ENCODE measurements around the gene OSBPL8.

The OSBPL8 gene

GRCh38 chr12:76563061-76563460, 3.5 kb upstream of the OSBPL8 start (continued):
- TF ChIP-seq IKZF3 (tag by site-specific recombination; IDR thresholded peaks at IDR 0.05) = no peak
- TF ChIP-seq ZBTB21 (tag by site-specific recombination; IDR thresholded peaks at IDR 0.05) = no peak
- no peak for TF ChIP-seq ZNF292 (tag by site-specific recombination; IDR thresholded peaks at IDR 0.05; ENCODE audit: borderline replicate concordance, low read depth)
- TF ChIP-seq ZNF174 (tag by site-specific recombination; IDR thresholded peaks at IDR 0.05) = no peak
- TF ChIP-seq, protein P1, sequence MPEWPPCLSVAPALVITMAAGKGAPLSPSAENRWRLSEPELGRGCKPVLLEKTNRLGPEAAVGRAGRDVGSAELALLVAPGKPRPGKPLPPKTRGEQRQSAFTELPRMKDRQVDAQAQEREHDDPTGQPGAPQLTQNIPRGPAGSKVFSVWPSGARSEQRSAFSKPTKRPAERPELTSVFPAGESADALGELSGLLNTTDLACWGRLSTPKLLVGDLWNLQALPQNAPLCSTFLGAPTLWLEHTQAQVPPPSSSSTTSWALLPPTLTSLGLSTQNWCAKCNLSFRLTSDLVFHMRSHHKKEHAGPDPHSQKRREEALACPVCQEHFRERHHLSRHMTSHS (tag by site-specific recombination; IDR thresholded peaks at IDR 0.05) = no peak

GRCh38 chr12:76562130-76562529, 2.6 kb upstream of the OSBPL8 start:
- POLR2A ChIA-PET = no interaction called here
- Histone ChIP-seq H3K36me3 (ENCODE audit: control insufficient read depth in 2 of 2, insufficient read depth in 1 of 2, low read length in 2 of 2) (no peaks in the 10 kb centered on the region), H3K4me3 (ENCODE audit: low read depth, low read length) (no peak overlapping the region), H3K9me3 (ENCODE audit: control insufficient read depth, insufficient read depth, low read depth, low read length) (no peaks in the 10 kb centered on the region), H3K27ac (ENCODE audit: extremely low read depth, low read depth, low read length) (no peak overlapping the region), H3K4me1 (ENCODE audit: control insufficient read depth, insufficient read depth, low read length) (no peaks in the 10 kb centered on the region; the same call in 1 of the 2 replicates)
- CTCF ChIA-PET = interaction anchor here (0.6 kb wide), 1 partner anchor 899 kb away, joined by 4 read pairs; no protein-coding TSS in a partner anchor
- TF ChIP-seq ZBTB21 (tag by site-specific recombination; IDR thresholded peaks at IDR 0.05) (no peak), HOXA7 (CRISPR knock-in tag; IDR thresholded peaks at IDR 0.05; ENCODE audit: borderline replicate concordance) (no peak), PRDM1 (tag by site-specific recombination; IDR thresholded peaks at IDR 0.05) (peak; percentile 91), ZNF16 (tag by site-specific recombination; IDR thresholded peaks at IDR 0.05; ENCODE audit: low read depth) (no peak), CTCF (tag by site-specific recombination; IDR thresholded peaks at IDR 0.05) (no peak), ZNF292 (tag by site-specific recombination; IDR thresholded peaks at IDR 0.05; ENCODE audit: borderline replicate concordance, low read depth) (no peak)
- TF ChIP-seq, protein P2, sequence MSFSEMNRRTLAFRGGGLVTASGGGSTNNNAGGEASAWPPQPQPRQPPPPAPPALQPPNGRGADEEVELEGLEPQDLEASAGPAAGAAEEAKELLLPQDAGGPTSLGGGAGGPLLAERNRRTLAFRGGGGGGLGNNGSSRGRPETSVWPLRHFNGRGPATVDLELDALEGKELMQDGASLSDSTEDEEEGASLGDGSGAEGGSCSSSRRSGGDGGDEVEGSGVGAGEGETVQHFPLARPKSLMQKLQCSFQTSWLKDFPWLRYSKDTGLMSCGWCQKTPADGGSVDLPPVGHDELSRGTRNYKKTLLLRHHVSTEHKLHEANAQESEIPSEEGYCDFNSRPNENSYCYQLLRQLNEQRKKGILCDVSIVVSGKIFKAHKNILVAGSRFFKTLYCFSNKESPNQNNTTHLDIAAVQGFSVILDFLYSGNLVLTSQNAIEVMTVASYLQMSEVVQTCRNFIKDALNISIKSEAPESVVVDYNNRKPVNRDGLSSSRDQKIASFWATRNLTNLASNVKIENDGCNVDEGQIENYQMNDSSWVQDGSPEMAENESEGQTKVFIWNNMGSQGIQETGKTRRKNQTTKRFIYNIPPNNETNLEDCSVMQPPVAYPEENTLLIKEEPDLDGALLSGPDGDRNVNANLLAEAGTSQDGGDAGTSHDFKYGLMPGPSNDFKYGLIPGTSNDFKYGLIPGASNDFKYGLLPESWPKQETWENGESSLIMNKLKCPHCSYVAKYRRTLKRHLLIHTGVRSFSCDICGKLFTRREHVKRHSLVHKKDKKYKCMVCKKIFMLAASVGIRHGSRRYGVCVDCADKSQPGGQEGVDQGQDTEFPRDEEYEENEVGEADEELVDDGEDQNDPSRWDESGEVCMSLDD (tag by site-specific recombination; IDR thresholded peaks at IDR 0.05) = no peak

GRCh38 chr12:76560086-76560491, 518 bp upstream of the OSBPL8 start:
- H3K27ac ChIP-seq (ENCODE audit: extremely low read depth, low read depth, low read length) = peak overlapping the region; percentile 77
- peak overlapping the region; percentile 75 for H3K4me3 ChIP-seq (ENCODE audit: low read depth, low read length)
- ChIA-PET CTCF (interaction anchor here (0.7 to 1.3 kb wide), 3 partner anchors 9 to 125 kb away, joined by 4 to 6 read pairs (median 5); no protein-coding TSS in a partner anchor), POLR2A (interaction anchor here (1.0 to 1.9 kb wide), 6 partner anchors 9 to 293 kb away, joined by 3 to 9 read pairs (median 6); no protein-coding TSS in a partner anchor)
- no peaks in the 10 kb centered on the region for H3K36me3 ChIP-seq (ENCODE audit: control insufficient read depth in 2 of 2, insufficient read depth in 1 of 2, low read length in 2 of 2)
- H3K9me3 ChIP-seq (ENCODE audit: control insufficient read depth, insufficient read depth, low read depth, low read length) = no peaks in the 10 kb centered on the region
- no peaks in the 10 kb centered on the region; the same call in 1 of the 2 replicates for H3K4me1 ChIP-seq (ENCODE audit: control insufficient read depth, insufficient read depth, low read length)
- TF ChIP-seq ZNF10 (tag by site-specific recombination; IDR thresholded peaks at IDR 0.05) (peak; percentile 7; the same call in 1 of the 2 replicates), CTCF (tag by site-specific recombination; IDR thresholded peaks at IDR 0.05) (no peak), ZNF626 (tag by site-specific recombination; IDR thresholded peaks at IDR 0.05) (no peak), ZNF350 (tag by site-specific recombination; IDR thresholded peaks at IDR 0.05) (no peak), ZNF660 (tag by site-specific recombination; IDR thresholded peaks at IDR 0.05) (no peak), ZNF76 (tag by site-specific recombination; IDR thresholded peaks at IDR 0.05; ENCODE audit: borderline replicate concordance, low read depth) (no peak), ZNF112 (tag by site-specific recombination; IDR thresholded peaks at IDR 0.05) (no peak), TRIM28 (IDR thresholded peaks at IDR 0.05; ENCODE audit: borderline replicate concordance, low read length) (0 out of 2 replicates have a peak, but pooled peaks have one; percentile 32), KLF1 (tag by site-specific recombination; IDR thresholded peaks at IDR 0.05) (no peak), ZNF2 (tag by site-specific recombination; IDR thresholded peaks at IDR 0.05) (0 out of 2 replicates have a peak, but pooled peaks have one; percentile 27)
- TF ChIP-seq, protein P3, sequence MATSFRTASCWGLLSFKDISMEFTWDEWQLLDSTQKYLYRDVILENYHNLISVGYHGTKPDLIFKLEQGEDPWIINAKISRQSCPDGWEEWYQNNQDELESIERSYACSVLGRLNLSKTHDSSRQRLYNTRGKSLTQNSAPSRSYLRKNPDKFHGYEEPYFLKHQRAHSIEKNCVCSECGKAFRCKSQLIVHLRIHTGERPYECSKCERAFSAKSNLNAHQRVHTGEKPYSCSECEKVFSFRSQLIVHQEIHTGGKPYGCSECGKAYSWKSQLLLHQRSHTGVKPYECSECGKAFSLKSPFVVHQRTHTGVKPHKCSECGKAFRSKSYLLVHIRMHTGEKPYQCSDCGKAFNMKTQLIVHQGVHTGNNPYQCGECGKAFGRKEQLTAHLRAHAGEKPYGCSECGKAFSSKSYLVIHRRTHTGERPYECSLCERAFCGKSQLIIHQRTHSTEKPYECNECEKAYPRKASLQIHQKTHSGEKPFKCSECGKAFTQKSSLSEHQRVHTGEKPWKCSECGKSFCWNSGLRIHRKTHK (tag by site-specific recombination; IDR thresholded peaks at IDR 0.05) = no peak
- TF ChIP-seq, protein P4, sequence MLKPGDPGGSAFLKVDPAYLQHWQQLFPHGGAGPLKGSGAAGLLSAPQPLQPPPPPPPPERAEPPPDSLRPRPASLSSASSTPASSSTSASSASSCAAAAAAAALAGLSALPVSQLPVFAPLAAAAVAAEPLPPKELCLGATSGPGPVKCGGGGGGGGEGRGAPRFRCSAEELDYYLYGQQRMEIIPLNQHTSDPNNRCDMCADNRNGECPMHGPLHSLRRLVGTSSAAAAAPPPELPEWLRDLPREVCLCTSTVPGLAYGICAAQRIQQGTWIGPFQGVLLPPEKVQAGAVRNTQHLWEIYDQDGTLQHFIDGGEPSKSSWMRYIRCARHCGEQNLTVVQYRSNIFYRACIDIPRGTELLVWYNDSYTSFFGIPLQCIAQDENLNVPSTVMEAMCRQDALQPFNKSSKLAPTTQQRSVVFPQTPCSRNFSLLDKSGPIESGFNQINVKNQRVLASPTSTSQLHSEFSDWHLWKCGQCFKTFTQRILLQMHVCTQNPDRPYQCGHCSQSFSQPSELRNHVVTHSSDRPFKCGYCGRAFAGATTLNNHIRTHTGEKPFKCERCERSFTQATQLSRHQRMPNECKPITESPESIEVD (tag by site-specific recombination; IDR thresholded peaks at IDR 0.05) = peak; percentile 63

Data from HEK293 (cell line).